ENCODE measurements around the gene DTHD1. TPM values are rescaled to one million over a fixed set of nuclear protein-coding genes. Genes with fewer than 3 reads are reported as not detected.

The DTHD1 gene
- total RNA-seq, 3 donors from 2014 or later, result 0.29 to 0.48 (median 0.33) TPM

DNA sequence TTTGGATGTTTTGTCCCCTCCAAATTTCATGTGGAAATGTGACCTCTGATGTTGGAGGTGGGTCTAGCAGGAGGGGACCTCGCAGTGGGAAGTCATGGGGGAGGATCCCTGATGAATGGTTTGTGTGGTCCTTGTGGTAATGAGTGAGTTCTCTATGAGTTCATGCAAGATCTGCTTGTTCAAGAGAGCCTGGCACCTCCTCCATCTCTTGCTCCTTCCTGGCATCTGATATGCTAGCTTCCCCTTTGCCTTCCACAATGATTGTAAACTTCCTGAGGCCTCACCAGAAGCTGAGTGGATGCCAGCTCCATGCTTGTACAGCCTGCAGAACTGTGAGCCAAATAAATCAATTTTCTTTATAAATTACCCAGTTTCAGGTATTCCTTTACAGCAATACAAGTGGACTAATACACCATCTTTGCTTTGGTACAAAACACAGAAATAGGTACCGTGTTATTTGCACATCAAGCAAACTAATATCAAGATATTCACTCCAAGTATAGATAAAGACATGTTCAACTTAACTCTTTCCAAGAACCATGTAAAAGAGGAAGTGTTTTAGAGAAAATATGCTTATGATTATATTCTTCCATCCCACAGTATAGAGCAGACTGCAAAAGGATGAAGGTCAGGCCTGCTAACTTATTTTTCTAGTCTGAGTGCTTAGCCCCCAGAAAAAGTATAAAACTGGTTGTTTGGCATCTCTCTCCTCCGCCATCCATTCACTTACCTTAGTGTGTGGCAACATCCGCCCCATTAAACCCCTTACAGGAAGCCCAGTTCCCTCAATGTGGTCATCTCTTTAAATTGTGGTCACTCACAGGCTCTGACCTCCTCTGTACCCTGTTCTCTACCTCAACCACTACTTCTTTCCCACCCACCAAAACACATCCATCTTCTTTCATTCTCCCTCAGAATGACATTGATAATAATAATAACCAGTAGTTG lies 43.8 kb upstream of the DTHD1 start:
- Histone ChIP-seq H3K27me3 (no peaks in the 10 kb centered on the region), H3K36me3 (no peaks in the 10 kb centered on the region), H3K27ac (no peak overlapping the region), H3K9me3 (no peaks in the 10 kb centered on the region), H3K4me3 (no peak overlapping the region), H3K4me1 (no peaks in the 10 kb centered on the region)
- DNase-seq (ENCODE audit: low spot score in 2 of 2), result no peak
- TF ChIP-seq POLR2A (IDR thresholded peaks at IDR 0.05), result no peak
- intact Hi-C loops (cut with DNase I; ENCODE audit: low total_unique reads), result no loop called here

DNA sequence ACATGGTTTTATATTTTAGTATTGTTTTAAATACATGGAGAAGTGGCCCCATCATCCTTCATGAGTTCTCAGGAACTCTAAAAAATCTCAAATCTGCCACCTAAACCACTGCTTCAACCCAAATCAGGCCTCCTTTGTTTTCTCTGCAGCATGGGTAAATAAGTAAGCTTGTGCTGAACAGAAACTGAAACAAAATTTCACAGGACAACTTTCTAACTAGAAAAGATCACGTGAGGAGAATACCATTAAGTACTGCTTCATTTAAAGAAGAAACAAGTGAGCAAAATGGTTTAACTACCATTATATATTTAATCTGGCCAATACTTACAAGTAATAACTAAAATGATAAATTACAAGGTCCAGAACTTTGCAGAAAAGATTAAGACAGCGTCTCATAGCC lies 39.6 kb upstream of the DTHD1 start:
- Histone ChIP-seq H3K4me3 (peak overlapping the region; percentile 24 to 61 (median 26)), H3K9me3 (no peaks in the 10 kb centered on the region), H3K4me1 (peaks cover 0 to 5% of the 10 kb centered on the region in 2 donors), H3K27me3 (no peaks in the 10 kb centered on the region), H3K36me3 (no peaks in the 10 kb centered on the region), H3K27ac (no peak overlapping the region)
- TF ChIP-seq POLR2A (IDR thresholded peaks at IDR 0.05) (no peak), POLR2AphosphoS5 (IDR thresholded peaks at IDR 0.05) (no peak)
- TF ChIP-seq, protein P1, sequence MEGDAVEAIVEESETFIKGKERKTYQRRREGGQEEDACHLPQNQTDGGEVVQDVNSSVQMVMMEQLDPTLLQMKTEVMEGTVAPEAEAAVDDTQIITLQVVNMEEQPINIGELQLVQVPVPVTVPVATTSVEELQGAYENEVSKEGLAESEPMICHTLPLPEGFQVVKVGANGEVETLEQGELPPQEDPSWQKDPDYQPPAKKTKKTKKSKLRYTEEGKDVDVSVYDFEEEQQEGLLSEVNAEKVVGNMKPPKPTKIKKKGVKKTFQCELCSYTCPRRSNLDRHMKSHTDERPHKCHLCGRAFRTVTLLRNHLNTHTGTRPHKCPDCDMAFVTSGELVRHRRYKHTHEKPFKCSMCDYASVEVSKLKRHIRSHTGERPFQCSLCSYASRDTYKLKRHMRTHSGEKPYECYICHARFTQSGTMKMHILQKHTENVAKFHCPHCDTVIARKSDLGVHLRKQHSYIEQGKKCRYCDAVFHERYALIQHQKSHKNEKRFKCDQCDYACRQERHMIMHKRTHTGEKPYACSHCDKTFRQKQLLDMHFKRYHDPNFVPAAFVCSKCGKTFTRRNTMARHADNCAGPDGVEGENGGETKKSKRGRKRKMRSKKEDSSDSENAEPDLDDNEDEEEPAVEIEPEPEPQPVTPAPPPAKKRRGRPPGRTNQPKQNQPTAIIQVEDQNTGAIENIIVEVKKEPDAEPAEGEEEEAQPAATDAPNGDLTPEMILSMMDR (IDR thresholded peaks at IDR 0.05), result no peak
- no peak for DNase-seq (ENCODE audit: low spot score in 2 of 2)
- intact Hi-C loops (cut with DNase I; ENCODE audit: low total_unique reads), result no loop called here

DNA sequence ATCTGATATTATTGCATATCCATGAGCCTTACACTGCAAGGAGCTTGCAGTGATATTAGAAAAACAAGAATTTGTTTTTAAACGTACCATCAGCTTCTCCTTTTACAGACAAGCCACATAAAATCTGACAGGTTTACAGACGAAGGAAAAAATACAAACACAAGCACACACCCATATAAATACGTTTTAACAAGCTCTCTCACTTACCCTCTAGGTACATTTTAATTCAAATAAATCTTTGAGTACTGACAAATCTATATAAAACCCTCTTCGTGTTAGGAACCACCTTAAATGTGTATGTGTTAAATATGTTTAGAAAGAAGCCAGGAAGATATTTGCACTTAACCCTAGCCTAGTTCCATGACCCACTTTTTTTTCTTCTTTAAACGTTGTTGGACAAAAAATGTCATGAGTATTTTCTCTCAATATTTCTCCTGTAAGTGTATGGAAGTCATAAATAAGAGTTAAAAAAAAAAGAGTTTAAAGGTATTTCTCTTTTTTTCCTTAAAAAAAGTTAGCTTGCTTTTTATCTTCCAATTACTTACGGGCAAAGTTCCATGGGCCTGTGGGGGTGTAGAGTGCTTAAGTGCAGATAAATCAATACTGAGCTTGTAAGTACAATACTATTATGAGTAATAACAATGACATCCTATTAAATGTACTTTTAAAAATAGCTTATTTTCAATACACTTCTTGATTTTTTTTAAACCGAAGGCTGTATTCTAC lies 38.6 kb upstream of the DTHD1 start:
- TF ChIP-seq POLR2A (IDR thresholded peaks at IDR 0.05) (no peak), POLR2AphosphoS5 (IDR thresholded peaks at IDR 0.05) (no peak)
- TF ChIP-seq, protein P1 (IDR thresholded peaks at IDR 0.05), result no peak
- no peak overlapping the region for H3K27ac ChIP-seq
- peaks cover 0 to 5% of the 10 kb centered on the region in 2 donors for H3K4me1 ChIP-seq
- no peak for DNase-seq (ENCODE audit: low spot score in 2 of 2)
- no peaks in the 10 kb centered on the region for H3K36me3 ChIP-seq
- intact Hi-C loops (cut with DNase I; ENCODE audit: low total_unique reads), result no loop called here
- H3K27me3 ChIP-seq, result no peaks in the 10 kb centered on the region
- no peaks in the 10 kb centered on the region for H3K9me3 ChIP-seq
- H3K4me3 ChIP-seq, result peak overlapping the region; percentile 61 to 83 (median 82)

DNA sequence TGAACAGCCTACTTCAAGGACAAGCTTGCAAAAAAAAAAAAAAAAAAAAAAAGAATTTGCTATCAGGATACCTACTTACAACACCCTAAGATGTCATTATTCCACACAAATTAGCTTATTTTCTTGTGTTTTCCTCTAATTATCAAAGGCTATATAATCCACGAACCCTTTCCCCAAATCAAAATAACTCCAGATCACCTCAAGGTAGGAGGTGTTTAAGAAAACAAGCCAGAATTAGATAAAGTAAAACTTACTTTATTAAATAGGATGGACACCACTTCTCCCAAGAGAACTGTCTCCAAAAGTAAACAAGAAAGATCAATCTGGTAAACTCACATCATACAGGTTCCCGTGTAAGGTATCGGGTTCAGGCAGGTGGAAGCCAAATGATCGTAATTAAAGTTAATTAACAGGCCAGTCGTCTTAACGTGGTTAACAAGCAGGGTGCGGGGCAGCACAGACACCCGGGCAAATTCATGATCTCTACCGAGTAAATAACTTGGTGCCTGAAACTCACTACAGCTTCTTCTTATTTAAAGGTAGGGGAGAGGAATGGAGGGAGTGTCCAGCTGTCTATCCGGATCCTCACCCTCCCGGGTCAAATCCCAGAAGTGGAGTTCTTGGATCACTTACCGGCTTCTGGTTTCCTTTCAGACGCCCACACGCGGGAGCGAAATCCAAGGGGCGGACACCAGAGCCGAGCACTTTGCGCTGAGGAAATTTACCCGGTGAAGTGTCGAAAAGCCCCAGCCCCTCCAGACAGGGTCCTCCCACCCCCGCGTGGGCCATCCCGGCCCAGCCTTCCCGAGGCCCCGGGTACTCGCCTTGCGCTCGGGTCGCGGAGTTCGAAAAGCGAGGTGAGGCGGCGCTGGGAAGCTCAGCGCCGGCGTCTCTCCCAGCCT lies 37.8 kb upstream of the DTHD1 start:
- Histone ChIP-seq H3K27me3 (no peaks in the 10 kb centered on the region), H3K9me3 (no peaks in the 10 kb centered on the region), H3K36me3 (no peaks in the 10 kb centered on the region), H3K27ac (peak overlapping the region; percentile 92 to 93), H3K4me3 (peak overlapping the region; percentile 61 to 83 (median 82)), H3K4me1 (peaks cover 0 to 5% of the 10 kb centered on the region in 2 donors)
- DNase-seq (ENCODE audit: low spot score in 2 of 2), result peak; percentile 27 to 54
- intact Hi-C loops (cut with DNase I; ENCODE audit: low total_unique reads), result no loop called here
- TF ChIP-seq, protein P1 (IDR thresholded peaks at IDR 0.05), result no peak
- no peak for TF ChIP-seq POLR2AphosphoS5 (IDR thresholded peaks at IDR 0.05)
- no peak for TF ChIP-seq POLR2A (IDR thresholded peaks at IDR 0.05)
